ENCODE measurements around the gene VPS45. TPM values are rescaled to one million over a fixed set of nuclear protein-coding genes. Genes with fewer than 3 reads are reported as not detected.

The VPS45 gene
- polyA plus RNA-seq, 6 donors from 2014 or later, result 20.8 to 35.5 (median 26.9) TPM

Other genes starting within 250 kb of the VPS45 start
- 10 to 100 TPM; 19.2 to 37.0 (median 28.0) TPM for gene BOLA1, start 168.2 kb upstream of the VPS45 start, polyA plus RNA-seq (ENCODE audit: low read depth in 6 of 6)
- gene SV2A, start 149.9 kb upstream of the VPS45 start, polyA plus RNA-seq (ENCODE audit: low read depth in 6 of 6), result not detected
- gene SF3B4, start 140.0 kb upstream of the VPS45 start, polyA plus RNA-seq (ENCODE audit: low read depth in 6 of 6), result 100 to 1,000 TPM in 2 of 6 donors, 10 to 100 TPM in 4; 78.6 to 115 (median 89.4) TPM
- gene MTMR11, start 130.9 kb upstream of the VPS45 start, polyA plus RNA-seq (ENCODE audit: low read depth in 6 of 6), result under 1 TPM in 1 of 6 donors, not detected in 5; 0.45 TPM
- gene OTUD7B, start 57.0 kb upstream of the VPS45 start, polyA plus RNA-seq (ENCODE audit: low read depth in 6 of 6), result under 1 TPM in 2 of 6 donors, not detected in 4; 0.05 to 0.20 TPM
- 10 to 100 TPM; 64.9 to 97.5 (median 84.0) TPM for gene PLEKHO1, start 82.1 kb downstream of the VPS45 start, polyA plus RNA-seq (ENCODE audit: low read depth in 6 of 6)
- gene ANP32E, start 168.3 kb downstream of the VPS45 start, polyA plus RNA-seq (ENCODE audit: low read depth in 6 of 6), result 10 to 100 TPM; 44.7 to 67.8 (median 49.8) TPM
- gene CA14, start 190.0 kb downstream of the VPS45 start, polyA plus RNA-seq (ENCODE audit: low read depth in 6 of 6), result 1 to 10 TPM in 3 of 6 donors, under 1 TPM in 3; 0.76 to 1.8 (median 1.0) TPM
- gene APH1A, start 201.2 kb downstream of the VPS45 start, polyA plus RNA-seq (ENCODE audit: low read depth in 6 of 6), result 100 to 1,000 TPM in 2 of 6 donors, 10 to 100 TPM in 4; 81.7 to 106 (median 91.3) TPM
- 1 to 10 TPM; 1.0 to 3.8 (median 2.0) TPM for gene C1orf54, start 205.0 kb downstream of the VPS45 start, polyA plus RNA-seq (ENCODE audit: low read depth in 6 of 6)
- under 1 TPM in 1 of 6 donors, not detected in 5; 0.22 TPM for gene CIART, start 214.8 kb downstream of the VPS45 start, polyA plus RNA-seq (ENCODE audit: low read depth in 6 of 6)
- 10 to 100 TPM; 62.4 to 93.0 (median 82.4) TPM for gene MRPS21, start 226.1 kb downstream of the VPS45 start, polyA plus RNA-seq (ENCODE audit: low read depth in 6 of 6)

Data from naive B cell (primary cell).